GM19193 (cell line): ENCODE results near the gene TTC28.

Source experiments
- POLR2A ChIP-seq: IDR thresholded peaks from 4 replicates; pipeline ENCODE4 v1.6.1; 2011; ENCODE audit not compliant: insufficient read depth, insufficient read length; ENCODE audit errors: extremely low read depth

TTC28 gene

GRCh38 chr22:28574159-28574788, 105.4 kb downstream of the TTC28 start:
- no peak for TF ChIP-seq POLR2A

GRCh38 chr22:28570696-28571373, 108.8 kb downstream of the TTC28 start:
- no peak for TF ChIP-seq POLR2A

- TF ChIP-seq POLR2A = no peak
Measured at GRCh38 chr22:28568099-28568498, 111.5 kb downstream of the TTC28 start.

GRCh38 chr22:28563636-28564035, 116.0 kb downstream of the TTC28 start:
- no peak for TF ChIP-seq POLR2A

DNA sequence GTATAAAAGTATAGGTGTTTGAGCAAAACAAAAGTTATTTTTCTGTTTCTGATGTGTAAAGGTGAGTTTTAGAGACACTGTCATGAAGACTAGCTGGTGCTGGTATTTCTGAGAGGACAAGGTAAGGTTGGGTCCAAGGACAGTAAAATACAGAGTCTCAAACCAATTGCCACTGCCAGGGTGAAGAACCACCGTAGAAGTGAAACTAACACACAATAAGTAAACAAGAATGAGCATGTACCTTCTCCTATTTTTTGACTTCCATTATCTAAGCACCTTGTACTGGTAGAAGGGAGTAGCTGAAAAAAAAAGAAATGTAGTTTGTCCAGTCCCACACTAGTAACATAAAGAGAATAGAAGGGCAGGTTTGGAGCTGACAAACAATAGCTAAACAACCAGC, 117.3 kb downstream of the TTC28 start:
- no peak for TF ChIP-seq POLR2A

DNA sequence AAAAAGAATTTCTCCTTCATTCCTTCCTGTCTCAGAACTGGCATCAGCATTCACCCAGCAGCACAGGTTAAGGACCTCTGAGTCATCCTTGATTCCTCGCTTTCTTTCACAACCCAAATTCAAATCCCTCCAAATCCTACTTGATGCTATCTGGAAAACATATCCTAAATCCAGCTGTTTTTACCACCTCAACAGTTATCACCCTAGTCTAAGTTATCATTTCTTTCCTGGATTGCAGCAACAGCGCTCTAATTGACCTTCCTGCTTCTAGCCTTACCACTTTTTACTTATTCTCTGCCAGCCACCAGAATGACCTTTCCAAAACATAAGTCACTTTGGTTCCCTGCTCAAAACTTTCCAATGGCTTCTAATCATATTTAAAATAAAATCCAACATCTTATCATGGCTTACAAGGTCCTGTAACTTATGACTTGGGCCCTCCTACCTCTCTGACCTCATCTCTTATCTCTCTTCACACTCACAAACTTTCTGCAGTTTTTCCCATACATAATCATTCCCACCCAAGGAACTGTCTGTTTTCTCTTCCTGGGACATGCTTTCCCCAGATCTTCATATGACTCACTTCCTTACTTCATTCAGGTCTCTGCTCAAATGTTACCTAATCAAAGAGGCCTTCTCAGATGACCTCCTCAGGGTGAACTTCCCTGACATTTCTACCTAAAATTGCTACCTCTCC, 119.4 kb downstream of the TTC28 start:
- no peak for TF ChIP-seq POLR2A

DNA sequence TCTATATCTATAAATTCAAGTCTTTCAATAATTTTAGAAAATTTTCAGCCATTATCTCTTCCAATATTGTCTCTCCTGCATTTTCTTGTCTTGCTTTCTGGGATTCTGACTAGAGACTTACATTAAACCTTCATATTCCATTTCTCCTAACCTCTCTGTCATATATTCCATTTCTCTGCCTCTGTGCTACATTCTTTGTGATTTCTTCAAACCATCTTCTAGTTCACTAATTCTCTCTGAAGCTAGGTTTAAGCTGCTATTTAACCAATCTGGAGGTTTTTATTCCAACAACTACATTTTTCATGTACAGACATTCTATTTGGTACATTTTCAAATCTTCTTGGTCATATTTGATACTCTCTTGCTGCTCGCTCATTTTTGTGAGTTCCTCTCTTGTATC, 122.5 kb downstream of the TTC28 start:
- no peak for TF ChIP-seq POLR2A

GRCh38 chr22:28548406-28548805, 131.2 kb downstream of the TTC28 start:
- no peak for TF ChIP-seq POLR2A

GRCh38 chr22:28547132-28547842, 132.4 kb downstream of the TTC28 start:
- no peak for TF ChIP-seq POLR2A

DNA sequence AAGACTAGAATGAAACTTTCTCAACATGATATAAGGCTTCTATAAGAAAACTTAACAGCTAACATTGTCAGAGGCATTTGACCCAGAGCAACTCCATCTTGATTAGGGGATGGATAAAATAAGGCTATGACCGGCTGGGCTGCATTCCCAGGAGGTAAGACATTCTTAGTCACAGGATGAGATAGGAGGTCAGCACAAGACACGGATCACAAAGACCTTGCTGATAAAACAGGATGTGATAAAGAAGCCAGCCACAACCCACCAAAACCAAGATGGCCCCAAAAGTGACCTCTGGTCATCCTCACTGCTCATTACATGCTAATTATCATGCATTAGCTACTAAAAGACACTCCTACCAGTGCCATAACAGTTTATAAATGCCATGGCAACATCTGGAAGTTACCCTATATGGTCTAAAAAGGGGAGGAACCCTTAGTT, 135.2 kb downstream of the TTC28 start:
- TF ChIP-seq POLR2A = no peak

- no peak for TF ChIP-seq POLR2A
Measured at GRCh38 chr22:28542980-28543621, 136.5 kb downstream of the TTC28 start.

GRCh38 chr22:28541137-28541536, 138.5 kb downstream of the TTC28 start:
- no peak for TF ChIP-seq POLR2A

DNA sequence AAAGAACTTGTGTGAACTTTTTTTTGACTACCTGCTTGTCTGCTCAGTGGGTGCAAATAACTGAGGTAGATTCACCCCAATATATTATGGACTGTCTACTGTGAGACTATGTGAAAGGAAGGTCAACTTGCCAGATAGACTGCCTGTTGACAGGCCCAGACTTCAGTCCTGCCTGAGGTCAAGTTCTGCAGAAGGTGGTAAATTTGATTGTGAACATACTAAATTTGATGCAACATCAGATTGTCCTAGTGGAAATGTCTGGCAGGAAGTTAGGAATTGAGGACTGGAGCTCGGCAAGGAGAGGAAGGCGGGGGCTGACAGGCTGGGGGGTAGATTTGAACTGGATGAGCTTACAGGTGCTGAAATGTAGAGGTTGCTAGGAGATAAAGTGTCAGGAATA, 140.7 kb downstream of the TTC28 start:
- TF ChIP-seq POLR2A = no peak

- no peak for TF ChIP-seq POLR2A
Measured at GRCh38 chr22:28521451-28521850, 158.2 kb downstream of the TTC28 start.

- no peak for TF ChIP-seq POLR2A
Measured at GRCh38 chr22:28514321-28514821, 165.3 kb downstream of the TTC28 start.
